K562 (cell line): ENCODE results near the gene BARX2. TPM values are rescaled to one million over a fixed set of nuclear protein-coding genes. Genes with fewer than 3 reads are reported as not detected.

Experiments used
- ATAC-seq: fragments of 200-7000 bp; cut with Tn5 transposase; 3 replicates; pipeline ENCODE4 v1.9.1; 2020; ENCODE audit warnings: moderate library complexity
- BruUV-seq: library from RNA; stranded (reverse); fragments of 400-500 nt; replicated peaks from 2 replicates; lab custom pipeline; 2021; lab: Mats Ljungman, UMichigan
- CTCF ChIA-PET: fragments of 300-600 bp; formaldehyde crosslinking; extraction: SDS; loops from one replicate; lab custom pipeline; 2021; ENCODE audit warnings: low intra/inter-chr PET ratio; lab: Yijun Ruan, JAX
- POLR2A ChIA-PET: fragments of 300-600, 350-650 bp; sonication (Branson Sonifier 250); formaldehyde crosslinking; extraction: SDS; loops from one replicate; lab custom pipeline; 2021; ENCODE audit warnings: antibody characterized with exemption, inconsistent platforms; lab: Yijun Ruan, JAX
- DNase-seq, 4 experiments: peaks; one replicate each; pipeline versions ENCODE4 v3.0.0 to v3.0.0-alpha.2; 2011 to 2018; ENCODE audit warnings: low spot score in 3 of 4, mixed read lengths in 3 of 4; ENCODE audit errors: extremely low read depth in 1 of 4
- FAIRE-seq: peaks from 2 replicates; lab custom pipeline; 2011; peaks lifted over from hg19 to GRCh38; lab: Jason Lieb, UNC
- H2AFZ ChIP-seq: 2 replicates; pipeline ENCODE4 v1.6.0; 2011; ENCODE audit warnings: low read depth, low read length, control low read depth, inconsistent platforms
- H3K27ac ChIP-seq: fragments of 200-600 bp; 3 replicates; pipeline ENCODE4 v1.8.0; 2011; ENCODE audit warnings: low read depth, mild to moderate bottlenecking, control low read depth, inconsistent platforms, low read length, moderate library complexity, mixed read lengths; ENCODE audit errors: extremely low read depth
- H3K27me3 ChIP-seq, 2 experiments: fragments of 300-600 bp in 1 of 2; 2 replicates in 1 of 2; 3 replicates in 1 of 2; pipeline versions ENCODE4 v1.6.0 to v1.8.0; 2011; ENCODE audit warnings: inconsistent platforms in 2 of 2, low read length in 2 of 2, mild to moderate bottlenecking in 1 of 2, mixed read lengths in 1 of 2, moderate library complexity in 1 of 2; ENCODE audit not compliant: control insufficient read depth in 2 of 2, insufficient read depth in 2 of 2
- H3K36me3 ChIP-seq: fragments of 300-600 bp; 3 replicates; pipeline ENCODE4 v1.8.0; 2011; ENCODE audit warnings: mild to moderate bottlenecking, low read length, inconsistent platforms; ENCODE audit not compliant: control insufficient read depth, insufficient read depth
- H3K4me1 ChIP-seq, 2 experiments: fragments of 200-600 bp in 1 of 2; replicated peaks in 1 of 2; 2 replicates in 1 of 2; 3 replicates in 1 of 2; pipeline versions ENCODE4 v1.5.1 to v1.8.0; 2011; ENCODE audit warnings: inconsistent platforms in 2 of 2, low read length in 2 of 2, mild to moderate bottlenecking in 1 of 2, mixed read lengths in 1 of 2, moderate library complexity in 1 of 2; ENCODE audit not compliant: control insufficient read depth in 2 of 2, insufficient read depth in 2 of 2
- H3K4me2 ChIP-seq: 2 replicates; pipeline ENCODE4 v1.6.1; 2011; ENCODE audit warnings: low read length, control low read depth, inconsistent platforms, mixed read lengths; ENCODE audit not compliant: insufficient read depth
- H3K4me3 ChIP-seq: fragments of 200-600 bp; sonication (generic), shearing (Covaris generic); 2 replicates; pipeline ENCODE4 v1.5.1; 2016; ENCODE audit warnings: control low read depth, inconsistent platforms
- H3K79me2 ChIP-seq: fragments of 200-600 bp; 3 replicates; pipeline ENCODE4 v1.8.0; 2011; ENCODE audit warnings: low read length, inconsistent platforms; ENCODE audit not compliant: control insufficient read depth, insufficient read depth
- H3K9ac ChIP-seq, 2 experiments: 2 replicates each; pipeline versions ENCODE4 v1.6.0 to v1.6.1; 2011; ENCODE audit warnings: low read depth in 2 of 2, low read length in 2 of 2, control low read depth in 1 of 2, inconsistent platforms in 1 of 2, mild to moderate bottlenecking in 1 of 2, mixed read lengths in 1 of 2; ENCODE audit not compliant: insufficient read depth in 1 of 2
- H3K9me1 ChIP-seq: one replicate; pipeline ENCODE4 v1.6.0; 2011; ENCODE audit warnings: inconsistent platforms, mild to moderate bottlenecking, low read length, moderate library complexity; ENCODE audit not compliant: control insufficient read depth, insufficient read depth
- H3K9me3 ChIP-seq: replicated peaks from 2 replicates; pipeline ENCODE4 v1.5.1; 2011; ENCODE audit warnings: low read depth, low read length, inconsistent platforms; ENCODE audit not compliant: control insufficient read depth, insufficient read depth
- H4K20me1 ChIP-seq: replicated peaks from 2 replicates; pipeline ENCODE4 v1.6.1; 2011; ENCODE audit warnings: low read length, inconsistent platforms, mixed read lengths; ENCODE audit not compliant: control insufficient read depth, insufficient read depth
- ADNP ChIP-seq: fragments of 200-800 bp; sonication (Bioruptor generic); IDR thresholded peaks from 2 replicates; pipeline ENCODE4 v1.6.1; 2016; ENCODE audit warnings: missing genetic modification characterization, missing compliant biosample characterization
- BCLAF1 ChIP-seq, 2 experiments: fragments of 450-650 bp in 1 of 2; IDR thresholded peaks; 2 replicates each; pipeline ENCODE4 v1.6.1; 2011 to 2017; ENCODE audit warnings: low read depth in 2 of 2, antibody characterized with exemption in 1 of 2, borderline replicate concordance in 1 of 2, low read length in 1 of 2, mild to moderate bottlenecking in 1 of 2, mixed read lengths in 1 of 2; ENCODE audit not compliant: control insufficient read depth in 1 of 2
- CBX3 ChIP-seq, 2 experiments: IDR thresholded peaks; 1 replicate in 1 of 2; 2 replicates in 1 of 2; pipeline ENCODE4 v1.6.1; 2012; ENCODE audit warnings: inconsistent platforms in 2 of 2, low read length in 2 of 2, borderline replicate concordance in 1 of 2, control low read depth in 1 of 2
- EP400 ChIP-seq: fragments of 450-650 bp; IDR thresholded peaks from 2 replicates; pipeline ENCODE4 v1.6.1; 2017; ENCODE audit warnings: antibody characterized with exemption, mild to moderate bottlenecking, moderate library complexity
- FOXA1 ChIP-seq: fragments of 450-650 bp; IDR thresholded peaks from 2 replicates; pipeline ENCODE4 v1.6.1; 2016; ENCODE audit warnings: mild to moderate bottlenecking, borderline replicate concordance
- KAT7 ChIP-seq: sonication (generic); formaldehyde crosslinking; IDR thresholded peaks from 2 replicates; pipeline ENCODE4 v1.8.0; 2022; ENCODE audit warnings: missing genetic modification reagents, mild to moderate bottlenecking, borderline replicate concordance
- MITF ChIP-seq: IDR thresholded peaks from 2 replicates; pipeline ENCODE4 v1.6.1; 2014; ENCODE audit warnings: antibody characterized with exemption
- NR0B1 ChIP-seq: fragments of 450-650 bp; IDR thresholded peaks from one replicate; pipeline ENCODE4 v1.6.1; 2018; ENCODE audit warnings: mild to moderate bottlenecking, moderate library complexity; ENCODE audit not compliant: partially characterized antibody
- ZEB2 ChIP-seq: fragments of 450-650 bp; IDR thresholded peaks from 2 replicates; pipeline ENCODE4 v1.6.1; 2016
- ZNF398 ChIP-seq: fragments of 250-450 bp; sonication (Bioruptor Pico); IDR thresholded peaks from 2 replicates; pipeline ENCODE4 v1.8.0; 2021; ENCODE audit warnings: moderate library complexity, mild to moderate bottlenecking, inconsistent platforms
- WGBS: fragments of 100-300 bp; shearing (Covaris generic); methylation state at CpG from one replicate; pipeline ENCODE4 v1.1.6; 2016; ENCODE audit warnings: low coverage, mixed read lengths; ENCODE audit not compliant: insufficient coverage; ENCODE audit errors: missing lambda C conversion rate; 5-methylcytosine and 5-hydroxymethylcytosine counted together
- in situ Hi-C: fragments of 300-500 bp; cut with MboI; formaldehyde crosslinking; loops from 4 replicates; pipeline ENCODE4 v1.15.0; 2018; ENCODE audit warnings: inconsistent platforms, mixed read lengths
- intact Hi-C: fragments of 100-400 bp; cut with micrococcal nuclease; formaldehyde crosslinking; loops from 2 replicates; pipeline ENCODE4 v1.14.2; 2022
- polyA plus RNA-seq, 8 experiments: library from polyadenylated mRNA; depleted of rRNA in 4 of 8; stranded (reverse) in 5 of 8; unstranded in 3 of 8; fragments of >200 nt; fragmentation: Nextera tagmentation in 2 of 8; fragmentation: Illumina TruSeq in 1 of 8; extraction: Ambion mirVana in 2 of 8; extraction: Trizol in 1 of 8; gene quantifications; 2 replicates each; pipeline versions ENCODE4 v1.2.1 to v1.2.3, GENCODE V29; 2011 to 2014; ENCODE audit warnings: inconsistent platforms in 1 of 8, missing spikeins in 1 of 8
- total RNA-seq, 7 experiments: library from RNA; depleted of rRNA in 6 of 7; stranded (reverse); fragments of >200 nt in 6 of 7; fragmentation: Illumina TruSeq in 2 of 7; extraction: Trizol in 2 of 7; gene quantifications; 2 replicates each; pipeline versions ENCODE4 v1.2.1 to v1.2.3, GENCODE V29; 2011 to 2021; ENCODE audit warnings: low replicate concordance in 1 of 7

Gene BARX2
- total and polyA plus RNA-seq, 9 of the 15 experiments (the other 6 are each of a cell fraction or from before 2014, with no cell fraction given) = not detected

GRCh38 chr11:129414144-129414872 is 38.7 kb downstream of the BARX2 start (continued):
- TF ChIP-seq BCLAF1 (IDR thresholded peaks at IDR 0.05; ENCODE audit: borderline replicate concordance in 1 of 2, control insufficient read depth in 1 of 2, low read depth in 2 of 2, low read length in 1 of 2) = no peak
- TF ChIP-seq, all 486 proteins: peak for 0

- no peak for FAIRE-seq
- 1% methylated on average over 7 of the region's 7 CpGs for WGBS
- no TSS peak for BruUV-seq
- no peak for TF ChIP-seq KAT7 (CRISPR knock-in tag)
- no peak for TF ChIP-seq CBX3 (IDR thresholded peaks at IDR 0.05; ENCODE audit: borderline replicate concordance in 1 of 2, low read length in 2 of 2)
- no peak for TF ChIP-seq ZNF398 (CRISPR knock-in tag)
- no peak for TF ChIP-seq MITF
- no peak for TF ChIP-seq FOXA1
- no peak for TF ChIP-seq EP400
- no peak for TF ChIP-seq NR0B1
- TF ChIP-seq ADNP (tag) = no peak
- TF ChIP-seq ZEB2 = no peak
Measured at GRCh38 chr11:129416080-129416820, 40.6 kb downstream of the BARX2 start.

More at GRCh38 chr11:129416080-129416820, 40.6 kb downstream of the BARX2 start:
- Histone ChIP-seq H3K79me2 (no peaks in the 10 kb centered on the region), H3K27ac (no peak overlapping the region), H2AFZ (no peak overlapping the region), H3K9me3 (no peaks in the 10 kb centered on the region), H3K4me3 (no peak overlapping the region), H3K27me3 (no peaks in the 10 kb centered on the region), H3K36me3 (no peaks in the 10 kb centered on the region), H3K9me1 (no peaks in the 10 kb centered on the region), H3K4me1 (no peaks in the 10 kb centered on the region; a peak in 1 of 5 replicates), H3K9ac (no peak overlapping the region), H4K20me1 (no peaks in the 10 kb centered on the region), H3K4me2 (no peak overlapping the region)
- ChIA-PET POLR2A (no interaction called here), CTCF (no interaction called here)
- DNase-seq (no peak), ATAC-seq (no peak)
- intact Hi-C loops = no loop called here
- in situ Hi-C loops = no loop called here
